GM21737 (cell line): ENCODE data around the gene CCDC12.

Experiments
- ATAC-seq: cut with Tn5 transposase; IDR thresholded peaks from one replicate; pipeline ENCODE4 v1.9.1; 2021; ENCODE audit warnings: mild to moderate bottlenecking, moderate library complexity; ENCODE audit not compliant: unreplicated experiment

The CCDC12 gene

GRCh38 chr3:46909535-46910161 is 66.9 kb downstream of the CCDC12 start:
- no peak for ATAC-seq

GRCh38 chr3:46908986-46909534 is 67.5 kb downstream of the CCDC12 start:
- no peak for ATAC-seq

GRCh38 chr3:46908294-46908985 is 68.1 kb downstream of the CCDC12 start:
- ATAC-seq = no peak

GRCh38 chr3:46907960-46908293 is 68.6 kb downstream of the CCDC12 start:
- ATAC-seq = no peak

GRCh38 chr3:46907271-46907670 is 69.3 kb downstream of the CCDC12 start:
- no peak for ATAC-seq

- ATAC-seq = no peak
Observed at GRCh38 chr3:46906471-46907058, 70.0 kb downstream of the CCDC12 start.

- ATAC-seq = no peak
Observed at GRCh38 chr3:46905661-46906451, 70.7 kb downstream of the CCDC12 start.

GRCh38 chr3:46905213-46905560 is 71.4 kb downstream of the CCDC12 start:
- no peak for ATAC-seq

- ATAC-seq = no peak
Observed at GRCh38 chr3:46904303-46905212, 72.0 kb downstream of the CCDC12 start.

- ATAC-seq = no peak
Observed at GRCh38 chr3:46903341-46904302, 72.9 kb downstream of the CCDC12 start.

GRCh38 chr3:46902188-46902631 is 74.3 kb downstream of the CCDC12 start:
- no peak for ATAC-seq

GRCh38 chr3:46901591-46902187 is 74.9 kb downstream of the CCDC12 start:
- ATAC-seq = no peak

GRCh38 chr3:46901061-46901460 is 75.5 kb downstream of the CCDC12 start:
- no peak for ATAC-seq

- no peak for ATAC-seq
Observed at GRCh38 chr3:46900356-46900755, 76.2 kb downstream of the CCDC12 start.

- no peak for ATAC-seq
Observed at GRCh38 chr3:46900007-46900292, 76.6 kb downstream of the CCDC12 start.

- no peak for ATAC-seq
Observed at GRCh38 chr3:46899151-46900006, 77.2 kb downstream of the CCDC12 start.

- ATAC-seq = no peak
Observed at GRCh38 chr3:46898321-46899150, 78.0 kb downstream of the CCDC12 start.
